NCI-H345 (cell line): ENCODE results near the gene AHCTF1.
A peak's percentile ranks its signal among the peaks of the same experiment; 100 is the strongest.

ENCODE experiments used
- DNase-seq: peaks from one replicate; lab custom pipeline; 2025; lab: John Stamatoyannopoulos, UW

The AHCTF1 gene

GRCh38 chr1:246798606-246799496 lies 132.9 kb downstream of the AHCTF1 start:
- no peak for DNase-seq

GRCh38 chr1:246798107-246798506 lies 133.6 kb downstream of the AHCTF1 start:
- no peak for DNase-seq

GRCh38 chr1:246797597-246797996 lies 134.2 kb downstream of the AHCTF1 start:
- no peak for DNase-seq

- DNase-seq, result no peak
Measured at GRCh38 chr1:246797157-246797556, 134.6 kb downstream of the AHCTF1 start.

GRCh38 chr1:246795906-246796694 lies 135.6 kb downstream of the AHCTF1 start:
- no peak for DNase-seq

- DNase-seq, result peak; percentile 30
Measured at GRCh38 chr1:246794828-246795671, 136.7 kb downstream of the AHCTF1 start.

GRCh38 chr1:246794048-246794827 lies 137.5 kb downstream of the AHCTF1 start:
- DNase-seq, result no peak

GRCh38 chr1:246793356-246793896 lies 138.3 kb downstream of the AHCTF1 start:
- no peak for DNase-seq

GRCh38 chr1:246792603-246793002 lies 139.1 kb downstream of the AHCTF1 start:
- no peak for DNase-seq

GRCh38 chr1:246791303-246791918 lies 140.3 kb downstream of the AHCTF1 start:
- no peak for DNase-seq

- DNase-seq, result no peak
Measured at GRCh38 chr1:246790833-246791232, 140.9 kb downstream of the AHCTF1 start.

GRCh38 chr1:246790364-246790763 lies 141.4 kb downstream of the AHCTF1 start:
- DNase-seq, result no peak

- no peak for DNase-seq
Measured at GRCh38 chr1:246789454-246790339, 142.1 kb downstream of the AHCTF1 start.
